GM18951 (cell line): ENCODE measurements around the gene DEPDC5.

Source experiments
- POLR2A ChIP-seq: IDR thresholded peaks from 4 replicates; pipeline ENCODE4 v1.6.1; 2011; ENCODE audit warnings: mild to moderate bottlenecking; ENCODE audit not compliant: insufficient read length, insufficient read depth; ENCODE audit errors: extremely low read depth
- in situ Hi-C: fragments of 300-500 bp; cut with MboI; formaldehyde crosslinking; loops from one replicate; pipeline ENCODE4 v1.12.0; 2022; ENCODE audit warnings: low sequenced_read_pairs, mixed read lengths, inconsistent platforms; ENCODE audit not compliant: unreplicated experiment

The DEPDC5 gene

GRCh38 chr22:31926024-31926423 is 172.2 kb downstream of the DEPDC5 start:
- in situ Hi-C loops: no loop called here
- no peak for TF ChIP-seq POLR2A

- TF ChIP-seq POLR2A: no peak
- in situ Hi-C loops: no loop called here
Observed at GRCh38 chr22:31926969-31927368, 173.2 kb downstream of the DEPDC5 start.

- in situ Hi-C loops: no loop called here
- no peak for TF ChIP-seq POLR2A
Observed at GRCh38 chr22:31927562-31927961, 173.7 kb downstream of the DEPDC5 start.

GRCh38 chr22:31929167-31929930 is 175.5 kb downstream of the DEPDC5 start:
- in situ Hi-C loops: no loop called here
- no peak for TF ChIP-seq POLR2A

GRCh38 chr22:31932863-31933262 is 179.0 kb downstream of the DEPDC5 start:
- TF ChIP-seq POLR2A: no peak
- in situ Hi-C loops: no loop called here

- in situ Hi-C loops: no loop called here
- no peak for TF ChIP-seq POLR2A
Observed at GRCh38 chr22:31933406-31933805, 179.6 kb downstream of the DEPDC5 start.

- no peak for TF ChIP-seq POLR2A
- in situ Hi-C loops: no loop called here
Observed at GRCh38 chr22:31933816-31934482, 180.1 kb downstream of the DEPDC5 start.

GRCh38 chr22:31935961-31936635 is 182.3 kb downstream of the DEPDC5 start:
- in situ Hi-C loops: no loop called here
- TF ChIP-seq POLR2A: no peak

GRCh38 chr22:31937341-31937740 is 183.5 kb downstream of the DEPDC5 start:
- in situ Hi-C loops: no loop called here
- TF ChIP-seq POLR2A: no peak

- in situ Hi-C loops: no loop called here
- no peak for TF ChIP-seq POLR2A
Observed at GRCh38 chr22:31938296-31938695, 184.5 kb downstream of the DEPDC5 start.

- in situ Hi-C loops: no loop called here
- no peak for TF ChIP-seq POLR2A
Observed at GRCh38 chr22:31940506-31940905, 186.7 kb downstream of the DEPDC5 start.

GRCh38 chr22:31942091-31942490 is 188.3 kb downstream of the DEPDC5 start:
- in situ Hi-C loops: no loop called here
- TF ChIP-seq POLR2A: no peak

GRCh38 chr22:31943206-31943977 is 189.6 kb downstream of the DEPDC5 start:
- in situ Hi-C loops: no loop called here

More at GRCh38 chr22:31943206-31943977, 189.6 kb downstream of the DEPDC5 start:
- no peak for TF ChIP-seq POLR2A
